HepG2 (cell line): Measurements from ENCODE around the gene GRIP1. TPM values are rescaled to one million over a fixed set of nuclear protein-coding genes. Genes with fewer than 3 reads are reported as not detected.

Experiments used
- ATAC-seq: fragments of 200-7000 bp; cut with Tn5 transposase; 3 replicates; pipeline ENCODE4 v1.9.1; 2020; ENCODE audit warnings: mild to moderate bottlenecking, moderate library complexity
- BruUV-seq: library from RNA; stranded (reverse); fragments of 400-500 nt; replicated peaks from 2 replicates; lab custom pipeline; 2021; lab: Mats Ljungman, UMichigan
- CTCF ChIA-PET: fragments of 300-600 bp; formaldehyde crosslinking; extraction: SDS; loops from one replicate; lab custom pipeline; 2021; ENCODE audit warnings: low total read pairs, inconsistent platforms, low intra/inter-chr PET ratio; lab: Yijun Ruan, JAX
- POLR2A ChIA-PET: fragments of 350-600 bp; sonication (Branson Sonifier 250); formaldehyde crosslinking; loops from one replicate; lab custom pipeline; 2020; ENCODE audit warnings: antibody characterized with exemption, inconsistent platforms; lab: Yijun Ruan, JAX
- DNase-seq: peaks from one replicate; pipeline ENCODE4 v3.0.0-alpha.2; 2015; ENCODE audit warnings: low spot score
- FAIRE-seq: peaks from 3 replicates; lab custom pipeline; 2011; peaks lifted over from hg19 to GRCh38; lab: Jason Lieb, UNC
- H2AFZ ChIP-seq: one replicate; pipeline ENCODE4 v1.6.1; 2011; ENCODE audit warnings: low read length, inconsistent platforms
- H3K27ac ChIP-seq: fragments of 300-600 bp; 3 replicates; pipeline ENCODE4 v1.8.0; 2011; ENCODE audit warnings: mixed run types, mild to moderate bottlenecking, mixed read lengths, low read length, inconsistent platforms; ENCODE audit not compliant: insufficient read depth; ENCODE audit errors: extremely low read length
- H3K27me3 ChIP-seq, 2 experiments: fragments of 200-600 bp in 1 of 2; 2 replicates in 1 of 2; 3 replicates in 1 of 2; pipeline versions ENCODE4 v1.6.0 to v1.8.0; 2011; ENCODE audit warnings: low read length in 2 of 2, mild to moderate bottlenecking in 2 of 2, moderate library complexity in 2 of 2, inconsistent platforms in 1 of 2; ENCODE audit not compliant: insufficient read depth in 2 of 2, control insufficient read depth in 1 of 2
- H3K36me3 ChIP-seq, 2 experiments: fragments of 200-600 bp in 1 of 2; replicated peaks in 1 of 2; 2 replicates in 1 of 2; 3 replicates in 1 of 2; pipeline versions ENCODE4 v1.5.1 to v1.8.0; 2011; ENCODE audit warnings: low read length in 2 of 2, inconsistent platforms in 1 of 2; ENCODE audit not compliant: insufficient read depth in 2 of 2, control insufficient read depth in 1 of 2
- H3K4me1 ChIP-seq: 2 replicates; pipeline ENCODE4 v1.5.1; 2012; ENCODE audit warnings: low read length, inconsistent platforms; ENCODE audit not compliant: insufficient read depth
- H3K4me2 ChIP-seq: 2 replicates; pipeline ENCODE4 v1.6.0; 2011; ENCODE audit warnings: low read depth, low read length, inconsistent platforms
- H3K4me3 ChIP-seq, 3 experiments: fragments of 200-600 bp in 1 of 3; sonication (generic), shearing (Covaris generic) in 1 of 3; replicated peaks in 1 of 3; 2 replicates each; pipeline ENCODE4 v1.5.1; 2011 to 2016; ENCODE audit warnings: low read length in 3 of 3, inconsistent platforms in 2 of 3, low read depth in 2 of 3, mild to moderate bottlenecking in 2 of 3, control low read depth in 1 of 3, mixed read lengths in 1 of 3; ENCODE audit not compliant: insufficient read depth in 1 of 3
- H3K79me2 ChIP-seq: one replicate; pipeline ENCODE4 v1.6.1; 2011; ENCODE audit warnings: low read length, inconsistent platforms; ENCODE audit not compliant: insufficient read depth
- H3K9ac ChIP-seq: 2 replicates; pipeline ENCODE4 v1.6.0; 2011; ENCODE audit warnings: mild to moderate bottlenecking, low read depth, low read length, inconsistent platforms; ENCODE audit not compliant: insufficient read depth
- H3K9me3 ChIP-seq: 2 replicates; pipeline ENCODE4 v1.5.1; 2012; ENCODE audit warnings: mild to moderate bottlenecking, low read length
- H4K20me1 ChIP-seq: 2 replicates; pipeline ENCODE4 v1.6.0; 2011; ENCODE audit warnings: inconsistent platforms, mild to moderate bottlenecking, low read length, moderate library complexity; ENCODE audit not compliant: insufficient read depth
- CCAR2 ChIP-seq: fragments of 200-400 bp; formaldehyde crosslinking; optimal IDR thresholded peaks from 2 replicates; pipeline ENCODE3; 2018; ENCODE audit warnings: low read depth, mild to moderate bottlenecking, low read length, moderate library complexity
- DR1 ChIP-seq: sonication (generic); formaldehyde crosslinking; IDR thresholded peaks from 2 replicates; pipeline ENCODE4 v1.8.0; 2021; ENCODE audit warnings: mild to moderate bottlenecking, missing genetic modification reagents, inconsistent platforms
- HOMEZ ChIP-seq: IDR thresholded peaks from 2 replicates; pipeline ENCODE4 v1.6.1; 2016; ENCODE audit warnings: low read depth
- NCOR1 ChIP-seq: fragments of 200-600 bp; sonication (generic); IDR thresholded peaks from 2 replicates; pipeline ENCODE4 v1.7.0; 2017; ENCODE audit warnings: antibody characterized with exemption, low read length, borderline replicate concordance
- PLRG1 ChIP-seq: fragments of 450-650 bp; conservative IDR thresholded peaks from 2 replicates; pipeline ENCODE4 v1.6.1; 2016
- PRDM10 ChIP-seq: sonication (generic); formaldehyde crosslinking; IDR thresholded peaks from 2 replicates; pipeline ENCODE4 v1.4.0; 2020; ENCODE audit warnings: low read depth, missing genetic modification reagents
- RFX3 ChIP-seq: IDR thresholded peaks from 2 replicates; pipeline ENCODE4 v1.6.1; 2016; ENCODE audit warnings: missing biosample characterization, missing genetic modification reagents
- SCMH1 ChIP-seq: sonication (generic); formaldehyde crosslinking; IDR thresholded peaks from 2 replicates; pipeline ENCODE4 v1.9.0; 2021; ENCODE audit warnings: missing genetic modification reagents, mild to moderate bottlenecking, borderline replicate concordance
- SP140L ChIP-seq: sonication (generic); formaldehyde crosslinking; IDR thresholded peaks from 2 replicates; pipeline ENCODE4 v1.4.0; 2020; ENCODE audit warnings: missing genetic modification reagents, borderline replicate concordance
- SRF ChIP-seq: IDR thresholded peaks from 2 replicates; pipeline ENCODE4 v1.6.1; 2011; ENCODE audit warnings: mild to moderate bottlenecking, low read depth, low read length, moderate library complexity
- ZBTB2 ChIP-seq: sonication (generic); formaldehyde crosslinking; IDR thresholded peaks from 2 replicates; pipeline ENCODE4 v1.8.0; 2022; ENCODE audit warnings: low read depth, missing genetic modification reagents
- ZNF274 ChIP-seq: sonication (generic); formaldehyde crosslinking; IDR thresholded peaks from 2 replicates; pipeline ENCODE4 v1.5.1; 2020; ENCODE audit warnings: mild to moderate bottlenecking, missing genetic modification reagents
- ZNF567 ChIP-seq: sonication (generic); formaldehyde crosslinking; IDR thresholded peaks from 2 replicates; pipeline ENCODE4 v1.8.1; 2023; ENCODE audit warnings: mild to moderate bottlenecking, missing genetic modification reagents, borderline replicate concordance
- ZNF614 ChIP-seq: IDR thresholded peaks from 2 replicates; pipeline ENCODE4 v1.6.1; 2018; ENCODE audit warnings: missing biosample characterization, missing genetic modification reagents, inconsistent platforms, borderline replicate concordance
- ZNF652 ChIP-seq: IDR thresholded peaks from 2 replicates; pipeline ENCODE4 v1.6.1; 2016; ENCODE audit warnings: low read depth, borderline replicate concordance
- ZNF782 ChIP-seq: sonication (generic); formaldehyde crosslinking; IDR thresholded peaks from 2 replicates; pipeline ENCODE4 v1.4.0; 2020; ENCODE audit warnings: missing genetic modification reagents, mild to moderate bottlenecking, borderline replicate concordance
- WGBS: methylation state at CpG from one replicate; pipeline ENCODE4 v1.1.6; 2017; ENCODE audit warnings: low lambda C conversion rate; 5-methylcytosine and 5-hydroxymethylcytosine counted together
- in situ Hi-C: cut with HindIII; loops from 2 replicates; pipeline ENCODE4 v1.10.0; 2017; ENCODE audit warnings: low pct_unique_long_range_greater_than_20kb; ENCODE audit not compliant: extremely low pct_ligation_motif_present
- intact Hi-C: fragments of 100-400 bp; cut with micrococcal nuclease; formaldehyde crosslinking; loops from one replicate; pipeline ENCODE4 v1.10.0; 2022; ENCODE audit not compliant: unreplicated experiment
- polyA plus RNA-seq, 8 experiments: library from polyadenylated mRNA; depleted of rRNA in 3 of 8; stranded (reverse) in 7 of 8; unstranded in 1 of 8; fragments of >200 nt; fragmentation: Illumina TruSeq in 4 of 8; extraction: Trizol in 4 of 8; gene quantifications; 2 replicates each; pipeline versions ENCODE4 v1.2.1 to v1.2.3, GENCODE V29; 2011 to 2016; ENCODE audit warnings: low read depth in 4 of 8, missing spikeins in 1 of 8, mixed read lengths in 1 of 8; ENCODE audit not compliant: insufficient read depth in 1 of 8
- total RNA-seq, 5 experiments: library from RNA; depleted of rRNA; stranded (reverse); fragments of >200 nt; fragmentation: Illumina TruSeq; extraction: Trizol; gene quantifications; 2 replicates each; pipeline ENCODE4 v1.2.3, GENCODE V29; 2016; ENCODE audit warnings: low read depth in 1 of 5

GRIP1 gene
- total and polyA plus RNA-seq, 2 of the 13 experiments (the other 11 are each of a cell fraction or from before 2014, with no cell fraction given), result not detected

GRCh38 chr12:66662729-66663128 is 16.1 kb downstream of the GRIP1 start:
- no peak for ATAC-seq
- H3K4me1 ChIP-seq, result no peaks in the 10 kb centered on the region
- no peaks in the 10 kb centered on the region for H3K36me3 ChIP-seq
- POLR2A ChIA-PET, result no interaction called here
- CTCF ChIA-PET, result no interaction called here
- H2AFZ ChIP-seq, result no peak overlapping the region
- H3K79me2 ChIP-seq, result no peaks in the 10 kb centered on the region
- no peaks in the 10 kb centered on the region for H3K27me3 ChIP-seq
- H3K27ac ChIP-seq, result no peak overlapping the region
- H4K20me1 ChIP-seq, result no peaks in the 10 kb centered on the region
- no peak for TF ChIP-seq ZNF614
- no peak for TF ChIP-seq ZNF274
- TF ChIP-seq SP140L (CRISPR knock-in tag), result no peak
- TF ChIP-seq SRF, result no peak
- no peak for TF ChIP-seq NCOR1
- no peak for TF ChIP-seq CCAR2
- no peak for TF ChIP-seq PLRG1
- TF ChIP-seq ZNF652 (CRISPR knock-in tag), result no peak
- TF ChIP-seq RFX3, result no peak
- TF ChIP-seq SCMH1 (CRISPR knock-in tag), result no peak
- TF ChIP-seq HOMEZ (CRISPR knock-in tag), result no peak
- TF ChIP-seq ZNF567, result no peak
- no peak for TF ChIP-seq ZNF782 (CRISPR knock-in tag)
- TF ChIP-seq DR1 (CRISPR knock-in tag), result no peak
- no peak for TF ChIP-seq PRDM10 (CRISPR knock-in tag)
- no peak for TF ChIP-seq ZBTB2 (CRISPR knock-in tag)
- H3K9me3 ChIP-seq, result no peaks in the 10 kb centered on the region
- intact Hi-C loops, result no loop called here
- no peak overlapping the region for H3K4me2 ChIP-seq
- in situ Hi-C loops, result no loop called here
- DNase-seq, result no peak
- H3K4me3 ChIP-seq, result no peak overlapping the region
- H3K9ac ChIP-seq, result no peak overlapping the region
- BruUV-seq, result no TSS peak
- 0% methylated on average over 1 of the region's 1 CpG for WGBS
- FAIRE-seq, result no peak
